A204.1 (cell line): ENCODE results near the gene NDUFA11.
"Not testable (repeated sequence)": the region's sequence is repeated elsewhere in the genome, so short reads cannot be mapped to it uniquely, and the experiment has no call there.

ENCODE experiments used
- FAIRE-seq: peaks from 2 replicates; lab custom pipeline; 2012; peaks lifted over from hg19 to GRCh38; lab: Jason Lieb, UNC

Gene NDUFA11

GRCh38 chr19:5889288-5889971, 14.2 kb downstream of the NDUFA11 start:
- FAIRE-seq = no peak

GRCh38 chr19:5884065-5884811, 19.4 kb downstream of the NDUFA11 start:
- not testable (repeated sequence) for FAIRE-seq

DNA sequence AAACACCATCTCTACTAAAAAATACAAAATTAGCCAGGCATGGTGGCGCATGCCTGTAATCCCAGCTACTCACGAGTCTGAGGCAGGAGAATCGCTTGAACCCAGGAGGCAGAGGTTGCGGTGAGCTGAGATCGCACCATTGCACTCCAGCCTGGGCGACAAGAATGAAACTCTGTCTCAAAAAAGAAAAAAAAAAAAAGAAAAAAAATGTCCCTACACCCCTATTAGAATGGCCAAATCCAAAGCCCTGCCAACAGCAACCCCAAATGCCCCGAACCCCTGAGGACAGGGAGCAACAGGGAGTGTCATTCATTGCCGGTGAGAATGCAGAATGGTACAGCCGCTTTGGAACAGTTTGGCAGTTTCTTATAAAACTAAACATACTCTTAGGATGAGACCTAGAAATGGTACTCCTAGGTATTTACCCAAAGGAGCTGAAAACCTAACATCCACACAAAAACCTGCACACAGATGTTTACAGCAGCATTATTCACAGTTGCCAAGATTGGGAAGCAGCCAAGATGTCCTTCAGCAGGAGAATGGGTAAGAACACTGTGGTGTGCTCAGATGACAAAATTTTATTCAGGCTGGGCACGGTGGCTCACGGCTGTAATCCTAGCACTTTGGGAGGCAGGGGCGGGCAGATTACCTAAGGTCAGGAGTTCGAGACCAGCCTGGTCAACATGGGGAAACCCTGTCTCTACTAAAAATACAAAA, 20.3 kb downstream of the NDUFA11 start:
- FAIRE-seq = not testable (repeated sequence)

DNA sequence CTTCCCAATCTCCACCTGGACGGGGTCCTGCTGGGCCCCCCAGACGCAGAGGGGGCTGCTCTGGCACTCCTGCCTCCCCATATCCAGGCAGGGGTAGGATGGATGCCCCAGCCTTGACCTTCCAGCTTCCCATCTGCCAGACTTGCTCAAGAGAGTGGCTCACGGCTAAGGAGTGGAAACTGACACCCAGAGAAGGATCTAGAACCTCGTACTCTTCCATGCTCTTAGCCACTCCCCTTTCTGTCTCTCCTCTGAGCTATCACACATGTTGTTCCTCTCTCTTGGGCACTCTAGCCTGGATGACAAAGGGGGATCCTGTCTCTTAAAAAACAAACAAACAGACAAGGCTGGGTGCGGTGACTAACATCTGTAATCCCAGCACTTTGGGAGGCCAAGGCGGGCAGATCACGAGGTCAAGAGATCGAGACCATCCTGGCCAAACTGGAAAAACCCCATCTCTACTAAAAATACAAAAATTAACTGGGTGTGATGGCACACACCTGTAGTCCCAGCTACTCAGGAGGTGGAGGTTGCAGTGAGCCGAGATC, 21.1 kb downstream of the NDUFA11 start:
- no peak for FAIRE-seq

DNA sequence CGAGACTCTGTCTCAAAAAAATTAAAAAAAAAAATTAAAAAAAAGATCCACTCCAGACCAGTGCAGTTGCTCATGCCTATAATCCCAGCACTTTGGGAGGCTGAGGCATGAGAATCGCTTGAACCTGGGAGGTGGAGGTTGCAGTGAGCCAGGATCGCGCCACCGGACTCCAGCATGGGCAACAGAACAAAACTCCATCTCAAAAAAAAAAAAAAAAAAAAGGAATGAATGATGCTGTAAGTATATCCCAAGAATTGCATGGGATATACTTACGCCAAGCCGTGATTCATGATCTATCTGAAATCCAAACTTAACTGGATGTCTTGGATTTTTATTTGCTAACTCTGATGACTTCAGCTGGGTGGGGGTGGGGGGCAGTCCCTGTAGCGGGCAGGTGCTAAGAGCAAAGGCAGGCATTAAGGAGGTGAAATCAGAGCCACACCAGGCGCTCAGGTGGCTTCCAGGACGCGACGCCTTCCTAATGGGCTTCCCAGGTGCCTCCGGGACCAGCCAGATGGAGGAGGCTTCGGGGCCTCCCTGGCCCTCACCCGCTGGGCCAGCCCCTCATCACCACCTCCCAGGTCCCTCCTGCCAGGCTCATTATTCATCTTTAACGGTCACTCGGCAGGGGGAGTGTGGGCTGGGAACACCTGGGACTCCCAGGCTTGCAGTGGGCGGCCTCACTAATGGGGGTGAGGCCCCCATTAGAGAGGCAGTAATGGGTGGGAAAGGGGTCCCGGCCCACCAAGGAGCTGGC, 21.9 kb downstream of the NDUFA11 start:
- FAIRE-seq = no peak

GRCh38 chr19:5880604-5881078, 22.9 kb downstream of the NDUFA11 start:
- no peak for FAIRE-seq

DNA sequence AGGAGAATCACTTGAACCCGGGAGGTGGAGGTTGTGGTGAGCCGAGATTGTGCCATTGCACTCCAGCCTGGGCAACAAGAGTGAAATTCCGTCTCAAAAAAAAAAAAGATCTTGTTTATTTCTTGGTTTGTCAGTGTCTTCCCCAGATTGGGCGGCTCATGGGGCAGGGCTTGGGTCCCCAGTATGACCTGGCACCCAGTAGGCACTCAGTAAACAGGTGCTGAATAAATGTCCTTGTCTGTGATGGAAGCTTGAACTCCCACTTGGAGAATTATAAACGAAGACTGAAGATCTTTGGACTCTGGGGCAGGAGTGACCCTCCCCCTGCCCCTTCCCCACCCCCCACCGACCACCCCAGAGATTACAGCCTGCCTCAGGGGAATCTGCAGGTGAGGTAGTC, 23.4 kb downstream of the NDUFA11 start:
- FAIRE-seq = no peak

DNA sequence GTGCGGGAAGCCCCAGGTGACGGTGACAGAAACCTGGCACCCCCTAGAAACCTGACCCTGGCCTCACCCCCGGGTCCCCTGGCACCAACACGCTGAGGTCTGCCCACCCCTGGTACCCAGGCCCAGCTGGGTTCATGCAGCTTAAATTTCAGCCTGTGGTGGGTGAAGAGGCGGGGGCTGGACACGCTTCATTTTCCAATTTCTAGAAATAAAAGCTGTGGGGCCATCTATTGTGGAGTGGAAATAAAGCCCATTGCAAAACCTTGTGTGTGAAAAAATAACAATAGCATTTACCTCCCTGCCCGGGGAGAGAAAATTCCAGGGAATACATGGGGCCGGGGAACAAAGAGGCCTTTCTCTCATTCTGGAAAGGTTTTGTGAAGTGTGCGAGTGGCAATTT, 25.7 kb downstream of the NDUFA11 start:
- no peak for FAIRE-seq

DNA sequence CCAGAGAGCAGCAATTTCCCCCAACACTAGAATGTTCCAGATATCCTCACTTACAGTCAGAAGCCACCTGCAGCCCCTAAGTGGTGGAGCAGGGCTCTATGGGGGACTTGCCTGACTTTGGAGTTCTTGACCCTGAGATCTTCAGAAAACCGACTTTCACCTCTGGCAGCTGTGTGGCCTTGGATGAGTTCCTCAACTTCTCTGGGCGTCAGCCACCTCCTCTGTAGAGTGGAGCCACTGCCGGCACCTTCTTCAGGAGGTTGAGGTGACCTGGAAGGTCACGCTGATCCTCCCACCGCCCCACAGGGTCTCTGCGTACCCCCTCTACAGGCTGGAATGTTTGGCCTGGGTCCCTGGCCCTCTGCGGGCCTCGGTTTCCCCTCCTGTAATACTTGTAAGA, 26.2 kb downstream of the NDUFA11 start:
- no peak for FAIRE-seq

GRCh38 chr19:5874496-5874895, 29.1 kb downstream of the NDUFA11 start:
- FAIRE-seq = not testable (repeated sequence)

GRCh38 chr19:5873617-5874199, 29.9 kb downstream of the NDUFA11 start:
- no peak for FAIRE-seq

DNA sequence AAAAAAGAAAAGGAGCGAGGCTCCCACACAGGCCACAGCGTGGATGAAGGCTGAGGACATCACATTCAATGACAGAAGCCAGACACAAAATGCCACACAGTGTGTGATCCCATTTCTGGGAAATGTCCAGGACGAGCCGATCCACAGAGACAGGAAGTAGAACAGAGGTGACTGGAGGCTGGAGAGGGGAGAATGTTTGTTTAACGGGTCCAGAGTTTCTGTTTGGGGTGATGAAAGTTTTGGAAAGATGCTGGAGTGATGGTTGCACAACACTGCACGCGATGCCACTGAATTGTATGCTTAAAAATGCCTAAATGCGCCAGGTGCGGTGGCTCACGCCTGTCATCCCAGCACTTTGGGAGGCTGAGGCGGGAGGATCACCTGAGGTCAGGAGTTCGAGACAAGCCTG, 32.6 kb downstream of the NDUFA11 start:
- FAIRE-seq = no peak

DNA sequence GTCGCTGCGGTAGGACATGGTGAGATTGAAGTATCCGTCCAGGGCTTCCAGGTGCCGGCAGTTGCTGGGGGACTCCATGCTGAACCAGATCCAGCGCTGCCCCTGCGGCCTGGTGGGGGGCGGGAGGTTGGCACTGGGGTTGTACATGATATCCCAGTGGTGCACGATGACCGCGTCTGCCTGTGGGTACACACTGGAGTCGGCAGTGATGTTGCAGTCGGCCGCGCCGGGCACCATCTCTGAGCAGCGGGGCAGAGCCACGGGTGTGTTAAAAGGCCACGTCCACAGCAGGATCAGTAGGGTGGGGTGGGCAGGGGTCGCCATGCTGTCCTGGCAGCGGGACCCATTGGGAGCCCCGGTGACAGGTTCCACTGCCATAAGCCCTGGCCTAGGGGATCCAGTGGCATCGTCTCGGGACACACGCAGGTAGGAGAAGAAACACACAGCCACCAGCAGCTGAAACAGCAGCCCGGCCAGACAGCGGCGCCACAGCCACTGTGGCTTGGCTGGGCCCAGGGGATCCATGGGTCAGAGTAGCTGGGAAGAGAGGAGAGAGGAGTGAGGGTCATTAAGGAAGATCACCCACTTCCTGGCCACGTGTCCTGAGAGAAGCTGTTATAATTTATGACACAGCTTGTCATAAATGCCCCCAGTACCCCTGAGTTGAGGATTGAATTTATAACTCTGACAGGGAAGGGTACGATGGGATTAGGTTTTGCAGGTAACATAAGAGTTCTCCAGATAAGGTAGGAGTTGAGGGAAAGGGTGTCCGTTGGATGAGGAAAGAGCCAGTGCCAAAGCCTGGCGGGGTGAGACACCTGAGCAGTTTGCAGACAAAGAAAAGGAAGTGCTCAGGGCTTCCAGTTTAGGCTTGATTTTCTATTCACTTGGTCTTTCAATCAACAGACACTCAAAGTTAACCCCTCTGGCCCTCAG, 36.1 kb downstream of the NDUFA11 start:
- FAIRE-seq = no peak

DNA sequence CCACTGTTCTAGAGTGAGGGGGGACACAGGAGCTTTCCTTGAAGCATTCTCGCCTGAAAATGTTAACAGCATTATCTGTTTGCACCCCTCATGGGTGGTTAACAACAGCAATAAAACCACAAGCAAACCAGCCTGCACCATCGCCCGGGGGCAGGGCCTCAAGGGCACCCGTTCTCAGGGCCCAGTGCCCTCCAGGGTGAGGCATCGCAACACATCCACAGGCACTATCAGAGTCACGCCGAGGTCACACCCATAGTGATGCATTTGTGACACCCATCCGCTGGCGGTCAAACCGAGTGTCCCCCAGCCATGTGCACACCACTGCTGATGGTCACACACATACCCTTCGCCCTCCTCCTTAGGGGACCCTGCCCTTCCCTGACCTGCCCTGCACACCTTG, 37.8 kb downstream of the NDUFA11 start:
- FAIRE-seq = no peak

DNA sequence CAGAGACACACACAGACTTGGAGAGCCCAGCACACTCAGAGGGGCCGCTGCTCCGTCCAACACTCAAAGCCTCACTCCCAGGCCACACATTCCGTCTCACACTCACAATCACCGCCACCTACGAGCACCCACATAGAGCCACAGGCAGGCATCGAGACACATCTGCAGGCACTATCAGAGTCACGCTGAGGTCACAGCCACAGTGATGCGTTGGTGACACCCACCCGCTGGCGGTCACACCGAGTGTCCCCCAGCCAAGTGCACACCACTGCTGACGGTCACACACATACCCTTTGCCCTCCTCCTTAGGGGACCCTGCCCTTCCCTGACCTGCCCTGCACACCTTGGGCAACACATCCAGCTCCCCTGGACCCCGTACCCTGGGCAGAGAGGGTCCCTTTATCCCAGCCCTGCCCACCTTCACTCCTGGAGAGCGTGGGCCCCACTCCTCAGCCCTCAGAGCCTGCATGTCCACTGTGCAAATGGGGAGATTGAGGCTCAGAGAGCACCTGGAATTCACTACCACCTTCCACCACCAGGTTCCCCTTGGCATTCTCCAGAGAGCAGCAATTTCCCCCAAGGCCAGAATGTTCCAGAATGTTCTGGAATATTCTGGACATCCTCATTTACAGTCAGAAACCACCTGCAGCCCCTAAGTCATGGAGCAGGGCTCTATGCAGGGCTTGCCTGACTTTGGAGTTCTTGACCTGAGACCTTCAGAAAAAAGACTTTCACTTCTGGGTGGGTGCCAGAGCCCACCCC, 38.7 kb downstream of the NDUFA11 start:
- FAIRE-seq = no peak

DNA sequence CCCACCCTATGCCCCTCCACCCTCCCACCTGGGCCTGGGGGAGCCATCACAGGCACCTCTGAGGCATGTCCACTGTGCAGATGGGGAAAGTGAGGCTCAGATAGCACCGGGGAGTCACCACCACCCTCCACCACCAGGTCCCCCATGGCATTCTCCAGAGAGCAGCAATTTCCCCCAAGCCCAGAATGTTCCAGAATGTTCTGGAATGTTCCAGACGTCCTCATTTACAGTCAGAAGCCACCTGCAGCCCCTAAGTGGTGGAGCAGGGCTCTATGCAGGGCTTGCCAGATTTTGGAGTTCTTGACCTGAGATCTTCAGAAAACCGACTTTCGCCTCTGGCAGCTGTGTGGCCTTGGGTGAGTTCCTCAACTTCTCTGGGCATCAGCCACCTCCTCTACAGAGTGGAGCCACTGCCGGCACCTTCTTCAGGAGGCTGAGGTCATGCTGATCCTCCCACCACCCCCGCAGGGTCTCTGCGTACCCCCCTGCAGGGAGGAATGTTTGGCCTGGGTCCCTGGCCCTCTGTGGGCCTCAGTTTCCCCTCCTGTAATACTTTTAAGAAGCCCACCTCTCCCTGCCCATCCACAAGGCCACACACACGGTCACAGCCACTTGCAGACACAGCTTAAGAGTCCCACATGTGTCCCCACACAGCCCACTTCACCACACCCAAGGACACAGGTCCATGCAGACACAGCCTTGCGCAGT, 39.4 kb downstream of the NDUFA11 start:
- no peak for FAIRE-seq

- FAIRE-seq = no peak
Measured at GRCh38 chr19:5863030-5863665, 40.4 kb downstream of the NDUFA11 start.

DNA sequence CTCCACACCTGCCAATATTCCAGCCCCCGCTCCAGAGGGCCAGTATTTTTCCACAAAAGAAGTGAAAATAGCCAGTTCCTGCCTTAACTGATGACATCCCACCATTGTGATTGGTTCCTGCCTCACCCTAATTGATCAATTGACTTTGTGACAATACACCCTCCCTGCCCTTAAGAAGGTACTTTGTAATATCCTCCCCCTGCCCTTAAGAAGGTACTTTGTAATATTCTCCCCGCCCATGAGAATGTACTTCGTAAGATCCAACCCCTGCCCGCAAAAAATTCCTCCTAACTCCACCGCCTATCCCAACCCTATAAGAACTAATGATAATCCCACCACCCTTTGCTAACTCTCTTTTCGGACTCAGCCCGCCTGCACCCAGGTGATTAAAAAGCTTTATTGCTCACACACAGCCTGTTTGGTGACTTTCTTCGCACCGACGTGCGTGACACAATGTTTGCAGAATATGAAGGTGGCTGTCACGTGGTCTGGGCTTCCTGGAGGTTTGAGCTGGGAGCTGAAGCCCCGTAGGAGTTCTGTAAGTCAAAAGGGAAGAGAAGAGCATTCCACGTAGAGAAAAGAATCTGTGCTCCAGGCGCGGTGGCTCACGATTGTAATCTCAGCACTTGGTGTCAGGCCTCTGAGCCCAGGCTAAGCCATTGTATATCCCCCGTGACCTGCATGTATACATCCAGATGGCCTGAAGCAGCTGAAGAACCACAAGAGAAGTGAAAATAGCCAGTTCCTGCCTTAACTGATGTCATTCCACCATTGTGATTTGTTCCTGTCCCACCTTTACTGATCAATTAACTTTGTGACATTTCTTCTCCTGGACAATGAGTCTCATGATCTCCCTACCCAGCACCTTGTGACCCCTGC, 46.1 kb downstream of the NDUFA11 start:
- FAIRE-seq = no peak
